Bronchial epithelial cell (primary cell): ENCODE data around the gene CACNB2. TPM values are rescaled to one million over a fixed set of nuclear protein-coding genes. Genes with fewer than 3 reads are reported as not detected.

Source experiments
- DNase-seq: peaks from one replicate; pipeline ENCODE4 v3.0.0-alpha.2; 2010; ENCODE audit warnings: low read depth
- FAIRE-seq: peaks from 2 replicates; lab custom pipeline; 2011; peaks lifted over from hg19 to GRCh38; lab: Jason Lieb, UNC
- H3K27me3 ChIP-seq: 2 replicates; pipeline ENCODE4 v1.5.1; 2011; ENCODE audit warnings: low read length; ENCODE audit not compliant: control insufficient read depth, insufficient read depth
- H3K36me3 ChIP-seq: 2 replicates; pipeline ENCODE4 v1.5.1; 2011; ENCODE audit warnings: low read length; ENCODE audit not compliant: control insufficient read depth, insufficient read depth
- H3K4me3 ChIP-seq: 2 replicates; pipeline ENCODE4 v1.5.1; 2011; ENCODE audit warnings: mild to moderate bottlenecking, low read depth, low read length, control low read depth
- total RNA-seq: library from RNA; depleted of rRNA; stranded (reverse); fragments of >200 nt; gene quantifications from 2 replicates; pipeline ENCODE4 v1.2.1, GENCODE V29; 2014
- TF ChIP-seq, protein P1 (sequence below): IDR thresholded peaks from 2 replicates; pipeline ENCODE4 v1.5.1; 2011; ENCODE audit warnings: mild to moderate bottlenecking, moderate library complexity, low read length, control low read depth, inconsistent platforms; ENCODE audit not compliant: insufficient read depth, severe bottlenecking

Gene CACNB2
- total RNA-seq, 1 donor from 2014 or later = not detected

DNA sequence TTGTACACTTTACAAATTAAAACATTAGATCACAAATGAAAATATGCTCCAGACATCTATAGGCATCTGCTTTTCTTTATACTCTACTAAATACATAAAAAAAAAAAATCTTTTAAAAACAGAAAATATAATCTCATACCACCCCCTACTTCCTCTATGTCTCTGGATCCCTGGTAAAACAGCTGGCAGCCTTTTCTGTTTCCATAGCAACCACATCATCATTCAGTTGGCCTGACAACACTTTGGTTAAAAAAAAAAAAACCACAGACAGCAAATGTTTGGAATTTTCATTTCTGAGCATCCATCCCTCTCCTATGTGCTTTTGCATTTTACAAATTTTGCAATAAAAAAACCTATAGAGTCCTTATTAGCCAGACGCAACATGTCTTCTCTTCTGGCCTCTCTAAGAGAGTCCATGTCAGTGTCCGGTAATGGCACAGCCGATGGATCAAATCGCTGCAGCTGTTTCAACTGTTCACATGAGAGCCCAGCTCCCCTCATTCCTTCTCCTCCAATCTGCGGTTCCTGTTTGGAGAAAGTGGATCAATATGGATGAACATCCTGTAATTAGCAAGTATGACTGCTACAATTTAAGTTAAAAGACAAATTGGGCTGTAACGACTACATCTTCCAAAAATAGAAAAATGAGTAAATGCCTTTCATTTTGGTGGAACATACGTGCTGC is 405.5 kb downstream of the CACNB2 start:
- FAIRE-seq (no peak), DNase-seq (no peak)
- no peaks in the 10 kb centered on the region for H3K36me3 ChIP-seq

DNA sequence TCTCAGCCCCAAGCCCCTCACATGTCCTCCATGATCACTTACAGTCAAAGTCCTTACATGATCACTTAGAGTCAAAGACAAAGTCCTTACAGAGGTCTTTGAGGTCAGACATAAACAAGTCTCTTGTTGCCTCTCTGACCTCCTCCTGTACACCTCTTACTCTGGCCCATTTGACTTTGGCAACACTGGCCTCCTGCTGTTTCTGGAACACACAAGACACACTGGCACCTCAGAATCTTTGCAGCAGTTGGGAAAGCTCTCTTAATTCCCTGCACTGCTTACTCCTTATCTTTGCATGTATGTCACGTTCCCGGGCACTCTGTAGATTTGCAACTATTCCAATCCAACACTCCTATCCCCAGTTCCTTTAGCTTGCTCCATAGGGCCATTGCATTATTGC is 408.9 kb downstream of the CACNB2 start:
- DNase-seq = no peak
- FAIRE-seq = no peak
- Histone ChIP-seq H3K27me3 (no peaks in the 10 kb centered on the region), H3K4me3 (no peak overlapping the region), H3K36me3 (no peaks in the 10 kb centered on the region)
- TF ChIP-seq, protein P1, sequence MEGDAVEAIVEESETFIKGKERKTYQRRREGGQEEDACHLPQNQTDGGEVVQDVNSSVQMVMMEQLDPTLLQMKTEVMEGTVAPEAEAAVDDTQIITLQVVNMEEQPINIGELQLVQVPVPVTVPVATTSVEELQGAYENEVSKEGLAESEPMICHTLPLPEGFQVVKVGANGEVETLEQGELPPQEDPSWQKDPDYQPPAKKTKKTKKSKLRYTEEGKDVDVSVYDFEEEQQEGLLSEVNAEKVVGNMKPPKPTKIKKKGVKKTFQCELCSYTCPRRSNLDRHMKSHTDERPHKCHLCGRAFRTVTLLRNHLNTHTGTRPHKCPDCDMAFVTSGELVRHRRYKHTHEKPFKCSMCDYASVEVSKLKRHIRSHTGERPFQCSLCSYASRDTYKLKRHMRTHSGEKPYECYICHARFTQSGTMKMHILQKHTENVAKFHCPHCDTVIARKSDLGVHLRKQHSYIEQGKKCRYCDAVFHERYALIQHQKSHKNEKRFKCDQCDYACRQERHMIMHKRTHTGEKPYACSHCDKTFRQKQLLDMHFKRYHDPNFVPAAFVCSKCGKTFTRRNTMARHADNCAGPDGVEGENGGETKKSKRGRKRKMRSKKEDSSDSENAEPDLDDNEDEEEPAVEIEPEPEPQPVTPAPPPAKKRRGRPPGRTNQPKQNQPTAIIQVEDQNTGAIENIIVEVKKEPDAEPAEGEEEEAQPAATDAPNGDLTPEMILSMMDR = no peak

More for the DNA sequence above, 405.5 kb downstream of the CACNB2 start:
- TF ChIP-seq, protein P1 = no peak
- no peaks in the 10 kb centered on the region for H3K27me3 ChIP-seq
- H3K4me3 ChIP-seq = no peak overlapping the region

GRCh38 chr10:18551473-18551872 is 411.2 kb downstream of the CACNB2 start:
- TF ChIP-seq, protein P1 = no peak
- no peak for FAIRE-seq

GRCh38 chr10:18554479-18554878 is 414.3 kb downstream of the CACNB2 start:
- FAIRE-seq = no peak
- H3K36me3 ChIP-seq = no peaks in the 10 kb centered on the region

More at GRCh38 chr10:18551473-18551872, 411.2 kb downstream of the CACNB2 start:
- Histone ChIP-seq H3K27me3 (no peaks in the 10 kb centered on the region), H3K4me3 (no peak overlapping the region), H3K36me3 (no peaks in the 10 kb centered on the region)
- DNase-seq = no peak

DNA sequence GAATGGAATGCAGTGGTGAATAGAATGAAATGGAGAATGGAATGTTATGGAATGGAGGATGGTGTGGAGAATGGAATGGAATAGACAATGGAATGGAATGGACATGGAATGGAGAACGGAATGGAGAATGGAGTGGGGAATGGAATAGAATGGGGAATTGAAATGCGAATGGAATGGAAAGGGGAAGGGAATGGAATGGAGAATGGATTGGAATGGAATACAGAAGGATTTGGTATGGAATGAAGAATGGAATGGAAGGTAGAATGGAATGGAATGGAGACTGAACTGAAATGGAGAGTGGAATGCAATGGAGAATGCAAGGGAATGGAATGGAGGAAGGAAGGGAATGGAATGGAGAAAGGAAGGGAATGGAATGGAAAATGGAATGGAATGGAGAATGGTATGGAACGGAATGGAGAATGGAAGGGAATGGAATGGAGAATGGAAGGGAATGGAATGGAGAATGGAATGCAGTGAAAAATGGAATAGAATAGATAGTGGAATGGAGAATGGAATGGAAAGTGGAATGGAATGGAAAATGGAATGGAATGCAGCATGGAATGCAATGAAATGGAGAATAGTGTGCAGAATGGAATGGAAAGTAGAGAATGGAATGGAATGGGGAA is 416.4 kb downstream of the CACNB2 start:
- DNase-seq = no peak
- Histone ChIP-seq H3K36me3 (no peaks in the 10 kb centered on the region), H3K27me3 (no peaks in the 10 kb centered on the region), H3K4me3 (no peak overlapping the region)
- FAIRE-seq = no peak
- TF ChIP-seq, protein P1 = no peak

More at GRCh38 chr10:18554479-18554878, 414.3 kb downstream of the CACNB2 start:
- no peak for DNase-seq
- TF ChIP-seq, protein P1 = no peak
- Histone ChIP-seq H3K27me3 (no peaks in the 10 kb centered on the region), H3K4me3 (no peak overlapping the region)

GRCh38 chr10:18557960-18558359 is 417.7 kb downstream of the CACNB2 start:
- no peak for FAIRE-seq
- no peaks in the 10 kb centered on the region for H3K27me3 ChIP-seq
- TF ChIP-seq, protein P1 = no peak
- no peaks in the 10 kb centered on the region for H3K36me3 ChIP-seq
- no peak for DNase-seq
- no peak overlapping the region for H3K4me3 ChIP-seq
